Fibroblast of skin of right biceps (primary cell): ENCODE data around the gene GPR153.

Source experiments
- DNase-seq: peaks from one replicate; pipeline ENCODE4 v3.0.0-alpha.2; 2013

GPR153 gene

GRCh38 chr1:6286266-6286665 lies 25.4 kb upstream of the GPR153 start:
- no peak for DNase-seq

GRCh38 chr1:6285336-6285735 lies 24.4 kb upstream of the GPR153 start:
- no peak for DNase-seq

- DNase-seq = no peak
Observed at GRCh38 chr1:6282577-6283270, 21.8 kb upstream of the GPR153 start.

GRCh38 chr1:6281511-6282402 lies 20.9 kb upstream of the GPR153 start:
- DNase-seq = no peak

GRCh38 chr1:6280761-6281451 lies 20.0 kb upstream of the GPR153 start:
- DNase-seq = no peak

- no peak for DNase-seq
Observed at GRCh38 chr1:6279613-6280383, 18.9 kb upstream of the GPR153 start.

GRCh38 chr1:6279066-6279465 lies 18.2 kb upstream of the GPR153 start:
- DNase-seq = no peak

- DNase-seq = no peak
Observed at GRCh38 chr1:6278263-6278662, 17.4 kb upstream of the GPR153 start.

- DNase-seq = no peak
Observed at GRCh38 chr1:6276811-6277555, 16.1 kb upstream of the GPR153 start.

GRCh38 chr1:6275826-6276782 lies 15.2 kb upstream of the GPR153 start:
- peak; percentile 83 for DNase-seq

- no peak for DNase-seq
Observed at GRCh38 chr1:6274622-6275139, 13.8 kb upstream of the GPR153 start.

GRCh38 chr1:6274102-6274501 lies 13.2 kb upstream of the GPR153 start:
- no peak for DNase-seq

GRCh38 chr1:6273380-6273891 lies 12.5 kb upstream of the GPR153 start:
- peak; percentile 78 for DNase-seq

GRCh38 chr1:6272868-6273267 lies 12.0 kb upstream of the GPR153 start:
- DNase-seq = no peak

- no peak for DNase-seq
Observed at GRCh38 chr1:6272452-6272851, 11.6 kb upstream of the GPR153 start.

GRCh38 chr1:6271554-6271953 lies 10.7 kb upstream of the GPR153 start:
- DNase-seq = peak; percentile 51

GRCh38 chr1:6271006-6271405 lies 10.1 kb upstream of the GPR153 start:
- no peak for DNase-seq

- no peak for DNase-seq
Observed at GRCh38 chr1:6270401-6270800, 9.5 kb upstream of the GPR153 start.

- no peak for DNase-seq
Observed at GRCh38 chr1:6269720-6270400, 9.0 kb upstream of the GPR153 start.

- DNase-seq = no peak
Observed at GRCh38 chr1:6269296-6269695, 8.4 kb upstream of the GPR153 start.
